Measurements from ENCODE around the gene NELL1. TPM values are rescaled to one million over a fixed set of nuclear protein-coding genes. Genes with fewer than 3 reads are reported as not detected.

The NELL1 gene
- total RNA-seq, 1 donor from 2014 or later, result 0.45 TPM

DNA sequence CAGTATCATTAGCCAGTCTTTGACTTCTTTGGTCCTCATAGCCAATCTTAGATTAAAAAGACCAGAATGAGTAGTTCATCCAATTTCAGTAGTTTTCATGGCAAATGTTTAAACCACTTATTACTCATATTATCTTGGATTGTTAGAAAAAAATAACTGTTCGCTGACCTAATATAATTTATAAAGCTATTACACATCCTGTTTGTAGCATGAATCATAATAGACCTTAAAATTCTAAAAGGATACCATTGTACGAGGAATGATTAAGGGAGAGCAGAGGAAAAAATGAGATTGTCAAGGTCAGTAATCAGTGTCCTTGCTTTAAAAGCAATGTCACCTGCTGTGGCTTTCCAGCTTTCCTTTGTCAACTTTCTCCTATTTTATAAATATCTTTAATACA lies 371.2 kb downstream of the NELL1 start:
- H3K36me3 Mint-ChIP-seq (ENCODE audit: low read depth, unreplicated experiment), result no peaks in the 10 kb centered on the region
- Histone ChIP-seq H4K20me1 (ENCODE audit: insufficient read depth, low read length) (no peaks in the 10 kb centered on the region), H2AFZ (ENCODE audit: low read depth, low read length) (no peak overlapping the region), H3K4me1 (ENCODE audit: insufficient read depth, low read length) (no peaks in the 10 kb centered on the region), H3K4me2 (ENCODE audit: low read length) (no peak overlapping the region), H3K9ac (ENCODE audit: low read length) (no peak overlapping the region), H3K9me3 (ENCODE audit: insufficient read depth, low read depth, low read length) (no peaks in the 10 kb centered on the region), H3K27ac (ENCODE audit: low read depth, low read length) (no peak overlapping the region), H3K79me2 (ENCODE audit: insufficient read depth, low read length) (no peaks in the 10 kb centered on the region), H3K27me3 (ENCODE audit: insufficient read depth, low read length) (no peaks in the 10 kb centered on the region), H3K36me3 (ENCODE audit: insufficient read depth, low read length) (no peaks in the 10 kb centered on the region), H3K4me3 (ENCODE audit: insufficient read depth, low read depth, low read length) (no peak overlapping the region)
- H3K4me3 Mint-ChIP-seq (ENCODE audit: unreplicated experiment), result no peak overlapping the region
- H3K4me1 Mint-ChIP-seq (ENCODE audit: low read depth, unreplicated experiment), result no peaks in the 10 kb centered on the region
- DNase-seq (ENCODE audit: low read depth) (no peak), FAIRE-seq (no peak)
- no peak overlapping the region for H3K27ac Mint-ChIP-seq (ENCODE audit: unreplicated experiment)
- TF ChIP-seq, protein P1, sequence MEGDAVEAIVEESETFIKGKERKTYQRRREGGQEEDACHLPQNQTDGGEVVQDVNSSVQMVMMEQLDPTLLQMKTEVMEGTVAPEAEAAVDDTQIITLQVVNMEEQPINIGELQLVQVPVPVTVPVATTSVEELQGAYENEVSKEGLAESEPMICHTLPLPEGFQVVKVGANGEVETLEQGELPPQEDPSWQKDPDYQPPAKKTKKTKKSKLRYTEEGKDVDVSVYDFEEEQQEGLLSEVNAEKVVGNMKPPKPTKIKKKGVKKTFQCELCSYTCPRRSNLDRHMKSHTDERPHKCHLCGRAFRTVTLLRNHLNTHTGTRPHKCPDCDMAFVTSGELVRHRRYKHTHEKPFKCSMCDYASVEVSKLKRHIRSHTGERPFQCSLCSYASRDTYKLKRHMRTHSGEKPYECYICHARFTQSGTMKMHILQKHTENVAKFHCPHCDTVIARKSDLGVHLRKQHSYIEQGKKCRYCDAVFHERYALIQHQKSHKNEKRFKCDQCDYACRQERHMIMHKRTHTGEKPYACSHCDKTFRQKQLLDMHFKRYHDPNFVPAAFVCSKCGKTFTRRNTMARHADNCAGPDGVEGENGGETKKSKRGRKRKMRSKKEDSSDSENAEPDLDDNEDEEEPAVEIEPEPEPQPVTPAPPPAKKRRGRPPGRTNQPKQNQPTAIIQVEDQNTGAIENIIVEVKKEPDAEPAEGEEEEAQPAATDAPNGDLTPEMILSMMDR (IDR thresholded peaks at IDR 0.05; ENCODE audit: insufficient read depth, low read depth, low read length), result no peak
- TF ChIP-seq EZH2 (IDR thresholded peaks at IDR 0.05; ENCODE audit: insufficient read depth, low read length), result no peak
- H3K27me3 Mint-ChIP-seq (ENCODE audit: low read depth, unreplicated experiment), result no peaks in the 10 kb centered on the region
- H3K9me3 Mint-ChIP-seq (ENCODE audit: unreplicated experiment), result no peaks in the 10 kb centered on the region

DNA sequence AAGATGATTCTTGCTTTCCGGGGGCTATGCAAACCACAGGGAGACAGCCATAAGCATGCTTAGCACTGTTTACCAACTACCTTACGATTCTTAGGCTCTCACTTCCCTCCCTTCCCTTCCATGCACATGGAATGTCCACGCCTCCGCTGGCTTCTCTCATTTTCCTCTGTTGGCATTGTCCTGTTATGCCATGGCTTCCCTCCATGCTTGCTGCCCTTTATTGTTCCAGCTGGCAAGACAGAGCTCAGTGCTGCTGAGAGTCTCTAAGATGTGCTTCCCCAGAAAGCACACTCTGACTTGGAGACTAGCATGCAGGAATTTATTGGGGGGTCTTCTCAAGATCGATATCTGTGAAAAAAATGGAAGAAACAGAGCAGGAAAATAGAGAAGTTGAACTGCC lies 379.2 kb downstream of the NELL1 start:
- Histone ChIP-seq H3K27me3 (ENCODE audit: insufficient read depth, low read length) (no peaks in the 10 kb centered on the region), H3K9ac (ENCODE audit: low read length) (no peak overlapping the region)

DNA sequence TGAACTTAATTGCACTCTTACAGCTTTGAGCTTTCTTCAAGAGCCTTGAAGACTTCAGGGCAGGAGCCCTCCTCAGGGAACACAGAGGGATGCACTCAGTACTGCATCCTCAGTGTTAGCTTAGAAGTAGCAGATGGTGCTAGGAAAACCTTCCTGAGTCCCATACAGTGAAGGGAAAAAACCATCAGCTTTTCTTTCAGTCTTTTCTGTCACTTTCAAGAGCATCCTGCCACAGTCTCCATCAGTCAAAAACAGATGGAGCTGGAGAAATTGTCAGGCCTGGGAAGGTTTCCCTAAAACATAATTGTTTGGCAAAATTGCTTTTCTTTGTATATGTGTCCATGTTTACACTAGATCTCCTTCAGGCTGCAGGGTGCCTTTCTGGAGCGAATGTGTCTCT lies 384.1 kb downstream of the NELL1 start:
- no peak overlapping the region for H3K4me3 Mint-ChIP-seq (ENCODE audit: unreplicated experiment)
- FAIRE-seq, result no peak
- no peak overlapping the region for H3K27ac ChIP-seq (ENCODE audit: low read depth, low read length)

More for the DNA sequence above, 379.2 kb downstream of the NELL1 start:
- FAIRE-seq (no peak), DNase-seq (ENCODE audit: low read depth) (no peak)
- no peak for TF ChIP-seq EZH2 (IDR thresholded peaks at IDR 0.05; ENCODE audit: insufficient read depth, low read length)
- TF ChIP-seq, protein P1 (IDR thresholded peaks at IDR 0.05; ENCODE audit: insufficient read depth, low read depth, low read length), result no peak
- H3K9me3 Mint-ChIP-seq (ENCODE audit: unreplicated experiment), result no peaks in the 10 kb centered on the region
- Histone ChIP-seq H3K79me2 (ENCODE audit: insufficient read depth, low read length) (no peaks in the 10 kb centered on the region), H4K20me1 (ENCODE audit: insufficient read depth, low read length) (no peaks in the 10 kb centered on the region), H3K4me1 (ENCODE audit: insufficient read depth, low read length) (no peaks in the 10 kb centered on the region), H3K4me3 (ENCODE audit: insufficient read depth, low read depth, low read length) (no peak overlapping the region), H3K9me3 (ENCODE audit: insufficient read depth, low read depth, low read length) (peaks cover 4% of the 10 kb centered on the region), H3K36me3 (ENCODE audit: insufficient read depth, low read length) (no peaks in the 10 kb centered on the region), H3K4me2 (ENCODE audit: low read length) (no peak overlapping the region), H2AFZ (ENCODE audit: low read depth, low read length) (no peak overlapping the region), H3K27ac (ENCODE audit: low read depth, low read length) (no peak overlapping the region)
- H3K4me1 Mint-ChIP-seq (ENCODE audit: low read depth, unreplicated experiment), result no peaks in the 10 kb centered on the region
- H3K27me3 Mint-ChIP-seq (ENCODE audit: low read depth, unreplicated experiment), result peaks cover 3% of the 10 kb centered on the region
- H3K36me3 Mint-ChIP-seq (ENCODE audit: low read depth, unreplicated experiment), result no peaks in the 10 kb centered on the region
- no peak overlapping the region for H3K4me3 Mint-ChIP-seq (ENCODE audit: unreplicated experiment)
- no peak overlapping the region for H3K27ac Mint-ChIP-seq (ENCODE audit: unreplicated experiment)

More for the DNA sequence above, 384.1 kb downstream of the NELL1 start:
- Histone ChIP-seq H3K4me1 (ENCODE audit: insufficient read depth, low read length) (no peaks in the 10 kb centered on the region), H3K36me3 (ENCODE audit: insufficient read depth, low read length) (no peaks in the 10 kb centered on the region), H2AFZ (ENCODE audit: low read depth, low read length) (no peak overlapping the region), H4K20me1 (ENCODE audit: insufficient read depth, low read length) (no peaks in the 10 kb centered on the region), H3K9me3 (ENCODE audit: insufficient read depth, low read depth, low read length) (peaks cover 4% of the 10 kb centered on the region), H3K27me3 (ENCODE audit: insufficient read depth, low read length) (no peaks in the 10 kb centered on the region), H3K79me2 (ENCODE audit: insufficient read depth, low read length) (no peaks in the 10 kb centered on the region), H3K4me2 (ENCODE audit: low read length) (no peak overlapping the region), H3K9ac (ENCODE audit: low read length) (no peak overlapping the region), H3K4me3 (ENCODE audit: insufficient read depth, low read depth, low read length) (no peak overlapping the region)
- no peak for DNase-seq (ENCODE audit: low read depth)
- Mint-ChIP-seq H3K27me3 (ENCODE audit: low read depth, unreplicated experiment) (peaks cover 3% of the 10 kb centered on the region), H3K36me3 (ENCODE audit: low read depth, unreplicated experiment) (no peaks in the 10 kb centered on the region), H3K27ac (ENCODE audit: unreplicated experiment) (no peak overlapping the region), H3K9me3 (ENCODE audit: unreplicated experiment) (no peaks in the 10 kb centered on the region), H3K4me1 (ENCODE audit: low read depth, unreplicated experiment) (no peaks in the 10 kb centered on the region)
- TF ChIP-seq, protein P1 (IDR thresholded peaks at IDR 0.05; ENCODE audit: insufficient read depth, low read depth, low read length), result no peak
- no peak for TF ChIP-seq EZH2 (IDR thresholded peaks at IDR 0.05; ENCODE audit: insufficient read depth, low read length)

All from astrocyte (in vitro differentiated cells and primary cell).